ENCODE data around the gene SRRM4.

SRRM4 gene

GRCh38 chr12:118964988-118965387, 16.4 kb upstream of the SRRM4 start:
- in situ Hi-C loops (cut with HindIII; ENCODE audit: low sequenced_read_pairs) = no loop called here
- TF ChIP-seq CTCF (IDR thresholded peaks at IDR 0.05; ENCODE audit: low read depth, low read length, missing control alignments) = no peak
- no peak overlapping the region for H3K4me3 ChIP-seq (ENCODE audit: low read depth, low read length)
- no peak for DNase-seq (ENCODE audit: low read depth)

DNA sequence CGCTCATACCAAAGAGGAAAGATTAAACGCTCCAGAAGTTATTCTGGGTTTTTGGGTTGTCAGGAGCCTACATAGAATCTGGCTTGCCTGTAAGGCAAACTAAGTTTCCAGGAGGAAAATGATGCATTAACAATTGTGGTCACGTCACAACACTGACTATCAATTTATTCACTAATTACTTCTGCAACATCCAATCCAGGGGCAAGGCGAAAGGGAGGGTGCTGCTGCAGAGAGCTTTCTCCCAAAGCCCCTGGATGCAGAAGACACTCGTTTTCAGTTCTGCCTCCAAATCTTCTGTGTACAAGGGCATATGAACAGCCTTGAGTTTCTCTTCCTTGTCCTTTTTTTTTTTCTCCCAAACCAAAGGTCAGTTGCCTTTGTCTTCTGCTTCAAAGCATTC, 10.5 kb upstream of the SRRM4 start:
- H3K4me3 ChIP-seq (ENCODE audit: low read depth, low read length) = no peak overlapping the region
- no peak for DNase-seq (ENCODE audit: low read depth)
- in situ Hi-C loops (cut with HindIII; ENCODE audit: low sequenced_read_pairs) = no loop called here
- TF ChIP-seq CTCF (IDR thresholded peaks at IDR 0.05; ENCODE audit: low read depth, low read length, missing control alignments) = no peak

DNA sequence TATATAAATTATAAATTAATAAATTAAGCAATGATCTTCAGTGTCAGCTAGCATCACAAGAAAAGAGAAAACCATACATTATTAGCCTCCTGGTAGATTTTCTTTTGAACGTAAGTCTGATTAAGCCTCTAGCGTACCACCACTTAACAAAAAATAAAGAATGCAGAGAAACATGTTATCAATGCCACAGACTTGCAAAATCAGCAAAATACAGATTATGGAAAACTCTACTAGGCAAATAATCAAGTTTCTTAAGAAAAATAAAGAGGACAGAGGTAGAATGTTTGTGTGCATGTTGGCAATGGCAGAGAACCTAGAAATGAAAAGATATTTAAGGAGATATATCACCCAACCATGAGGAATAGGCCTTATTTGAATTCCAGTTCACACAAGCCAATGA, 8.4 kb upstream of the SRRM4 start:
- no peak for DNase-seq (ENCODE audit: low read depth)
- TF ChIP-seq CTCF (IDR thresholded peaks at IDR 0.05; ENCODE audit: low read depth, low read length, missing control alignments) = no peak
- in situ Hi-C loops (cut with HindIII; ENCODE audit: low sequenced_read_pairs) = no loop called here
- no peak overlapping the region for H3K4me3 ChIP-seq (ENCODE audit: low read depth, low read length)

DNA sequence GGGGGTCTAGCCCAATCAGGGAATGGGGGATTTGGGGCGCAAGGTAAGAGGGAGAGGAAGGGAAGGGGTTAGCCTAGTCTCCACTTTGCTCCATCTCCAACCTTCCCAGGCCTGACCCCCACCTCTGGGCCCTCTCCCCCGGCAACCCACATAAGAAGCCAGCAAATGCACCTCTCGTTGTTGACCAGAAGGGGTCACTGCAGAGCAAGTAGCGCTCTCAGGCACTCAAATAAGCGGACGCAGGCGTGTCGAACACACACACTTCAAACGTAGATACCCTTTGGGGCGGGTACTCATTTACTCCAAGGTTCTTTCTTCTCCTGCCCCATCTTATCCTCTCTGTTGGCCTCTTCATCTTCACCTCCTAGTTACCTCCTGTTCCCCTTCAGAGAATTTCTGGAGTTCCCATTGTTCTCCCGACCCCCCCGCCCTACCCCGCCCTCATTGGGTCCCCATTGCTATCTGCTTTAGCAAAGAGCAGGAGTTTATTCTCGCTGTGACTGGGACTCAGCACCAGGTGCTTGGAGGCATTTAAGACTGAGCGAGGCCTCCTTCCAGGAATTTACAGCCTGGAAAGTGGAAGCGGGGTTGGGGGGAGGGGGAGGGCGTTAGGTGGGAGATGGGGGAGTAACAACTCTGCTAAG, 1.5 kb upstream of the SRRM4 start:
- in situ Hi-C loops (cut with HindIII; ENCODE audit: low sequenced_read_pairs) = no loop called here
- no peak overlapping the region for H3K4me3 ChIP-seq (ENCODE audit: low read depth, low read length)
- TF ChIP-seq CTCF (IDR thresholded peaks at IDR 0.05; ENCODE audit: low read depth, low read length, missing control alignments) = peak; percentile 55
- DNase-seq (ENCODE audit: low read depth) = no peak

DNA sequence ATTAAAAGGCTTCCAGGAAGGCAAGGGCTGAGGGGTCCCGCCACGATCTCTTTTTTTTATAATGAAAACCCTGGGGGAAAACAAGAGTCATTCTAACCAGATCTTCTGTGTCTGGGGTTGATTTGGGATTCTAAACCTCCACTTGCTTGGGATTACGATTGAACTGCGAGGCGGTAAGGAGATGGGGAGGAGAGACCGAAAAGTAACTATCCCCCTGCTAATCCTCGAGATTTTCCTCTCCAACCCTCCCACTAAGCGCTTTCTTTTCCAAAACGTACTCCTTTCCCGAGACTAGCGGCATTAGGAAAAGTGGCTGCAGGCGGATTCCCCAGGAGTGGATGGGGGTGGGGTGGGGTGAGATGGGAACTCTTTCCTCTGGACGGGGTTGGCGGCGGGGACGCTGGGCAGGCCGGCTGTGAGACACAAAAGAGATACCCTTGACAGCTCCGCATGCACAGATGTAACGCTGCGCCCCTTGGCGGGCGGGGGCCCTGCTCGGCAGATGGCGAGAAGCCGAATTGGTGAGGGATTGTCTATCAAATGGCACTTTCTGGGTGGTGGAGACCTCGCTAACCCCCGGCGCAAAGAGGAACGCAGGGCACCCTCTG, 830 bp upstream of the SRRM4 start:
- in situ Hi-C loops (cut with HindIII; ENCODE audit: low sequenced_read_pairs) = no loop called here
- no peak for DNase-seq (ENCODE audit: low read depth)
- no peak for TF ChIP-seq CTCF (IDR thresholded peaks at IDR 0.05; ENCODE audit: low read depth, low read length, missing control alignments)
- H3K4me3 ChIP-seq (ENCODE audit: low read depth, low read length) = no peak overlapping the region

- no peak for TF ChIP-seq CTCF (IDR thresholded peaks at IDR 0.05; ENCODE audit: low read depth, low read length, missing control alignments)
- in situ Hi-C loops (cut with HindIII; ENCODE audit: low sequenced_read_pairs) = no loop called here
- no peak for DNase-seq (ENCODE audit: low read depth)
- no peak overlapping the region for H3K4me3 ChIP-seq (ENCODE audit: low read depth, low read length)
Observed at GRCh38 chr12:118982302-118982701, 961 bp downstream of the SRRM4 start.

Data from astrocyte of the cerebellum (primary cell).